Measurements from ENCODE around the gene GLIPR2.

GLIPR2 gene

GRCh38 chr9:36109071-36109470 is 27.5 kb upstream of the GLIPR2 start (continued):
- TF ChIP-seq ZBTB48 (tag by site-specific recombination; IDR thresholded peaks at IDR 0.05), result no peak

GRCh38 chr9:36110434-36110833 is 26.1 kb upstream of the GLIPR2 start:
- TF ChIP-seq ZNF292 (tag by site-specific recombination; IDR thresholded peaks at IDR 0.05; ENCODE audit: borderline replicate concordance, low read depth) (no peak), BCL11B (tag by site-specific recombination; IDR thresholded peaks at IDR 0.05; ENCODE audit: low read depth) (no peak), ZNF146 (tag by site-specific recombination; IDR thresholded peaks at IDR 0.05) (no peak), PRDM6 (tag by site-specific recombination; IDR thresholded peaks at IDR 0.05) (no peak), GLI2 (tag by site-specific recombination; IDR thresholded peaks at IDR 0.05; ENCODE audit: borderline replicate concordance, low read depth) (no peak), GFI1B (tag by site-specific recombination; IDR thresholded peaks at IDR 0.05) (no peak), ZNF626 (tag by site-specific recombination; IDR thresholded peaks at IDR 0.05) (no peak), ZFP69B (tag by site-specific recombination; IDR thresholded peaks at IDR 0.05) (no peak), SP7 (tag by site-specific recombination; IDR thresholded peaks at IDR 0.05) (no peak), HIC1 (tag by site-specific recombination; IDR thresholded peaks at IDR 0.05) (no peak), ZNF423 (tag by site-specific recombination; IDR thresholded peaks at IDR 0.05) (no peak), ZNF362 (tag by site-specific recombination; IDR thresholded peaks at IDR 0.05) (no peak), ZNF311 (tag by site-specific recombination; IDR thresholded peaks at IDR 0.05; ENCODE audit: borderline replicate concordance) (no peak), ZNF354C (tag by site-specific recombination; IDR thresholded peaks at IDR 0.05; ENCODE audit: borderline replicate concordance, low read depth) (no peak), ZNF660 (tag by site-specific recombination; IDR thresholded peaks at IDR 0.05) (no peak), PATZ1 (tag by site-specific recombination; IDR thresholded peaks at IDR 0.05) (no peak), PRDM10 (tag by site-specific recombination; IDR thresholded peaks at IDR 0.05) (no peak), ZBTB21 (tag by site-specific recombination; IDR thresholded peaks at IDR 0.05) (no peak)
- no peak overlapping the region for H3K27ac ChIP-seq (ENCODE audit: extremely low read depth, low read depth, low read length)
- H3K4me3 ChIP-seq (ENCODE audit: low read depth, low read length), result no peak overlapping the region
- ChIA-PET CTCF (interaction anchor here (0.5 to 2.1 kb wide), 7 partner anchors 19 to 208 kb away, joined by 3 to 8 read pairs (median 3); no protein-coding TSS in a partner anchor), POLR2A (interaction anchor here (0.5 to 1.5 kb wide), 2 partner anchors 14 to 79 kb away, joined by 3 to 4 read pairs; no protein-coding TSS in a partner anchor)
- no peaks in the 10 kb centered on the region for H3K4me1 ChIP-seq (ENCODE audit: control insufficient read depth, insufficient read depth, low read length)
- H3K9me3 ChIP-seq (ENCODE audit: control insufficient read depth, insufficient read depth, low read depth, low read length), result no peaks in the 10 kb centered on the region
- peaks cover 0 to 11% of the 10 kb centered on the region in 2 experiments; a peak in 2 of 3 replicates for H3K36me3 ChIP-seq (ENCODE audit: control insufficient read depth in 2 of 2, insufficient read depth in 1 of 2, low read length in 2 of 2)

All from HEK293 (cell line).